ENCODE measurements around the gene NPIPB2. TPM values are rescaled to one million over a fixed set of nuclear protein-coding genes. Genes with fewer than 3 reads are reported as not detected.
A peak's percentile ranks its signal among the peaks of the same experiment; 100 is the strongest.
"Not testable (repeated sequence)": the region's sequence is repeated elsewhere in the genome, so short reads cannot be mapped to it uniquely, and the experiment has no call there.

The NPIPB2 gene
- total RNA-seq, 1 donor from 2014 or later: 10.3 TPM

DNA sequence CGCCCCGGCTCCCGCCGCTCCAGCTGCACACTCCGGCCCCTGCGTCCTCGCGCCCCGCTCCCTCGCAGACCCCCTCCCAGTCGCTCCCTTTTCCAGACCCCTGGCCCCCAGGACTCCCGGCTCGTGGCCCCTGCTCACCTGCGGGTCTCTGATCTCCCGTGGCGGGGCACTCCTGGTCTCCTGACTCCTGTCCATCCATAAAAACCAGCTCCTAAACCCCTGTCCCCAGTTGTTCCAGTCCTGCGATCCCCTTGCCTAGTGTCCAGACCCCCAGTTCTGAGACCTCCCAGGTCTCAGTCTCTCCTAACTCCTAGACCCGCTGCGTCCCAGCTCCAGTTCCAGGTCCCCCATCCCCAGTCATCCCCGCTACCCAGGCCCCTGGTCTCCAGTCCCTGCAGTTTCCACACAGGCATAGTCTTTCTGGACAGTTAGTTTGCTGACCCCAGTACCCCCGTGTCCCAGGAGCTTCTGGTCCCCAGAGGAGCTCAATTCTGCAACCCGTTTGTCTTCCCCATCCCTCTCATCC is 35.1 kb upstream of the NPIPB2 start:
- Histone ChIP-seq H3K4me1 (ENCODE audit: insufficient read depth, low read length) (peaks cover 14% of the 10 kb centered on the region), H4K20me1 (ENCODE audit: insufficient read depth, low read length) (peaks cover 12% of the 10 kb centered on the region), H3K4me2 (ENCODE audit: low read length) (peak overlapping the region; percentile 99), H3K4me3 (ENCODE audit: insufficient read depth, low read depth, low read length) (peak overlapping the region; percentile 94), H3K79me2 (ENCODE audit: insufficient read depth, low read length) (peaks cover 39% of the 10 kb centered on the region), H3K27me3 (ENCODE audit: insufficient read depth, low read length) (no peaks in the 10 kb centered on the region), H3K9me3 (ENCODE audit: insufficient read depth, low read depth, low read length) (no peaks in the 10 kb centered on the region), H2AFZ (ENCODE audit: low read depth, low read length) (peak overlapping the region; percentile 67), H3K27ac (ENCODE audit: low read depth, low read length) (peak overlapping the region; percentile 54), H3K9ac (ENCODE audit: low read length) (peak overlapping the region; percentile 96), H3K36me3 (ENCODE audit: insufficient read depth, low read length) (no peaks in the 10 kb centered on the region)
- Mint-ChIP-seq H3K4me3 (ENCODE audit: unreplicated experiment) (peak overlapping the region; percentile 98), H3K27ac (ENCODE audit: unreplicated experiment) (peak overlapping the region; percentile 84), H3K27me3 (ENCODE audit: low read depth, unreplicated experiment) (no peaks in the 10 kb centered on the region), H3K4me1 (ENCODE audit: low read depth, unreplicated experiment) (peaks cover 7% of the 10 kb centered on the region), H3K9me3 (ENCODE audit: unreplicated experiment) (no peaks in the 10 kb centered on the region), H3K36me3 (ENCODE audit: low read depth, unreplicated experiment) (no peaks in the 10 kb centered on the region)
- TF ChIP-seq, protein P1, sequence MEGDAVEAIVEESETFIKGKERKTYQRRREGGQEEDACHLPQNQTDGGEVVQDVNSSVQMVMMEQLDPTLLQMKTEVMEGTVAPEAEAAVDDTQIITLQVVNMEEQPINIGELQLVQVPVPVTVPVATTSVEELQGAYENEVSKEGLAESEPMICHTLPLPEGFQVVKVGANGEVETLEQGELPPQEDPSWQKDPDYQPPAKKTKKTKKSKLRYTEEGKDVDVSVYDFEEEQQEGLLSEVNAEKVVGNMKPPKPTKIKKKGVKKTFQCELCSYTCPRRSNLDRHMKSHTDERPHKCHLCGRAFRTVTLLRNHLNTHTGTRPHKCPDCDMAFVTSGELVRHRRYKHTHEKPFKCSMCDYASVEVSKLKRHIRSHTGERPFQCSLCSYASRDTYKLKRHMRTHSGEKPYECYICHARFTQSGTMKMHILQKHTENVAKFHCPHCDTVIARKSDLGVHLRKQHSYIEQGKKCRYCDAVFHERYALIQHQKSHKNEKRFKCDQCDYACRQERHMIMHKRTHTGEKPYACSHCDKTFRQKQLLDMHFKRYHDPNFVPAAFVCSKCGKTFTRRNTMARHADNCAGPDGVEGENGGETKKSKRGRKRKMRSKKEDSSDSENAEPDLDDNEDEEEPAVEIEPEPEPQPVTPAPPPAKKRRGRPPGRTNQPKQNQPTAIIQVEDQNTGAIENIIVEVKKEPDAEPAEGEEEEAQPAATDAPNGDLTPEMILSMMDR (IDR thresholded peaks at IDR 0.05; ENCODE audit: insufficient read depth, low read depth, low read length): no peak
- no peak for TF ChIP-seq EZH2 (IDR thresholded peaks at IDR 0.05; ENCODE audit: insufficient read depth, low read length)
- DNase-seq (ENCODE audit: low read depth) (no peak), FAIRE-seq (no peak)

DNA sequence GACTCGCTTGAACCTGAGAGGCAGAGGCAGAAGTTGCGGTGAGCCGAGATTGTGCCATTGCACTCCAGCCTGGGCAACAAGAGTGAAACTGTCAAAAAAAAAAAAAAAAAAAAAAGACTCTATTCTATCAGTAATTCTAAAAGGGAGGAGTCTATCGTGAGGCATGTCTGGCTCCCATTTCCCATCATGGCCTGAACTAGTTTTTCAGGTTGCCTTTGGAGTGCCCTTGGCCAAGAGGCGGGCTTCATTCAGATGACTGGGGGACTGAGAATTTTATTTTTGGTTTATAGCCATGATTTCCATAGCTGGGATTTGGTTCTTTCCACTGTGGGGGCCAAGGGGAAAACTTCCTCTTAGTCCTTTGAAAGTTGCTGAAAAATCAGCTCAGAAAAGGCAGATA is 31.2 kb upstream of the NPIPB2 start:
- Histone ChIP-seq H3K4me3 (ENCODE audit: insufficient read depth, low read depth, low read length) (no peak overlapping the region), H3K9ac (ENCODE audit: low read length) (no peak overlapping the region), H4K20me1 (ENCODE audit: insufficient read depth, low read length) (no peaks in the 10 kb centered on the region), H3K36me3 (ENCODE audit: insufficient read depth, low read length) (no peaks in the 10 kb centered on the region), H3K79me2 (ENCODE audit: insufficient read depth, low read length) (peaks cover 9% of the 10 kb centered on the region), H3K27ac (ENCODE audit: low read depth, low read length) (no peak overlapping the region), H3K4me1 (ENCODE audit: insufficient read depth, low read length) (peaks cover 14% of the 10 kb centered on the region), H3K9me3 (ENCODE audit: insufficient read depth, low read depth, low read length) (no peaks in the 10 kb centered on the region), H3K27me3 (ENCODE audit: insufficient read depth, low read length) (no peaks in the 10 kb centered on the region), H3K4me2 (ENCODE audit: low read length) (no peak overlapping the region), H2AFZ (ENCODE audit: low read depth, low read length) (no peak overlapping the region)
- DNase-seq (ENCODE audit: low read depth) (no peak), FAIRE-seq (no peak)
- no peak overlapping the region for H3K27ac Mint-ChIP-seq (ENCODE audit: unreplicated experiment)
- H3K36me3 Mint-ChIP-seq (ENCODE audit: low read depth, unreplicated experiment): no peaks in the 10 kb centered on the region
- TF ChIP-seq EZH2 (IDR thresholded peaks at IDR 0.05; ENCODE audit: insufficient read depth, low read length): no peak
- TF ChIP-seq, protein P1 (IDR thresholded peaks at IDR 0.05; ENCODE audit: insufficient read depth, low read depth, low read length): no peak
- H3K9me3 Mint-ChIP-seq (ENCODE audit: unreplicated experiment): no peaks in the 10 kb centered on the region
- no peaks in the 10 kb centered on the region for H3K27me3 Mint-ChIP-seq (ENCODE audit: low read depth, unreplicated experiment)
- no peak overlapping the region for H3K4me3 Mint-ChIP-seq (ENCODE audit: unreplicated experiment)
- peaks cover 7% of the 10 kb centered on the region for H3K4me1 Mint-ChIP-seq (ENCODE audit: low read depth, unreplicated experiment)

DNA sequence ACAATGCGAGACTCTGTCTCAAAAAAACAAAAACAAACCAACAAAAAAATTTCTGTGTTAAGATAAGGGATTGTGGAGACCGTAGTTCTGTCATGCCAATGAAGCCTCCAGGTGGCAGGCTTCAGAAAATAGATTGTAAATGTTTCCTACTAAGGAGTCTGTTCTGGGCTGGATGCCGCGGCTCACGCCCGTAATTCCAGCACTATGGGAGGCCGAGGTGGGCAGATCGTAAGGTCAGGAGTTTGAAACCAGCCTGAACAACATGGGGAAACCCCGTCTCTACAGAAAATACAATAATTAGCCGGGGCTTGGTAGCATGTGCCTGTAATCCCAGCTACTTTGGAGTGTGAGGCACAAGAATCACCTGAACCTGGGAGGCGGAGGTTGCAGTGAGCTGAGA is 30.3 kb upstream of the NPIPB2 start:
- no peaks in the 10 kb centered on the region for H3K9me3 ChIP-seq (ENCODE audit: insufficient read depth, low read depth, low read length)
- H3K4me1 ChIP-seq (ENCODE audit: insufficient read depth, low read length): peaks cover 10% of the 10 kb centered on the region
- H3K4me3 Mint-ChIP-seq (ENCODE audit: unreplicated experiment): no peak overlapping the region
- no peaks in the 10 kb centered on the region for H4K20me1 ChIP-seq (ENCODE audit: insufficient read depth, low read length)
- DNase-seq (ENCODE audit: low read depth) (no peak), FAIRE-seq (no peak)
- H3K27ac ChIP-seq (ENCODE audit: low read depth, low read length): no peak overlapping the region
- no peaks in the 10 kb centered on the region for H3K36me3 ChIP-seq (ENCODE audit: insufficient read depth, low read length)
- no peak for TF ChIP-seq EZH2 (IDR thresholded peaks at IDR 0.05; ENCODE audit: insufficient read depth, low read length)
- TF ChIP-seq, protein P1 (IDR thresholded peaks at IDR 0.05; ENCODE audit: insufficient read depth, low read depth, low read length): peak; percentile 30
- H3K9ac ChIP-seq (ENCODE audit: low read length): no peak overlapping the region
- H3K27me3 Mint-ChIP-seq (ENCODE audit: low read depth, unreplicated experiment): peaks cover 2% of the 10 kb centered on the region
- no peak overlapping the region for H3K4me3 ChIP-seq (ENCODE audit: insufficient read depth, low read depth, low read length)
- no peak overlapping the region for H3K4me2 ChIP-seq (ENCODE audit: low read length)
- peaks cover 5% of the 10 kb centered on the region for H3K79me2 ChIP-seq (ENCODE audit: insufficient read depth, low read length)
- H2AFZ ChIP-seq (ENCODE audit: low read depth, low read length): no peak overlapping the region
- H3K9me3 Mint-ChIP-seq (ENCODE audit: unreplicated experiment): no peaks in the 10 kb centered on the region
- no peak overlapping the region for H3K27ac Mint-ChIP-seq (ENCODE audit: unreplicated experiment)
- peaks cover 4% of the 10 kb centered on the region for H3K4me1 Mint-ChIP-seq (ENCODE audit: low read depth, unreplicated experiment)
- no peaks in the 10 kb centered on the region for H3K36me3 Mint-ChIP-seq (ENCODE audit: low read depth, unreplicated experiment)
- no peaks in the 10 kb centered on the region for H3K27me3 ChIP-seq (ENCODE audit: insufficient read depth, low read length)

DNA sequence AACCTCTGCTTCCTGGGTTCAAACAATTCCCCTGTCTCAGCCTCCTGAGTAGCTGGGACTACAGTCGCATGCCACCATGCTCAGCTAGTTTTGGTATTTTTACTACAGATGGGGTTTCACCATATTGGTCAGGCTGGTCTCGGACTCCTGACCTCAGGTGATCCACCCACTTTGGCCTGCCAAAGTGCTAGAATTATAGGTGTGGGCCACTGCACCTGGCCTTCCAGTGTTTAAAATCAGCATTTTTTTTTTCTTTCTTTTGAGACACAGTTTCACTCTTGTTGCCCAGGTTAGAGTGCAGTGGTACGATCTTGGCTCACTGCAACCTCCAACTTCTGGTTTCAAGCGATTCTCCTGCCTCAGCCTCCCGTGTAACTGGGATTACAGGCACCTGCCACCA is 28.4 kb upstream of the NPIPB2 start:
- H3K9me3 ChIP-seq (ENCODE audit: insufficient read depth, low read depth, low read length); H3K9me3 Mint-ChIP-seq (ENCODE audit: unreplicated experiment); H3K27me3 Mint-ChIP-seq (ENCODE audit: low read depth, unreplicated experiment); H3K27me3 ChIP-seq (ENCODE audit: insufficient read depth, low read length); H3K27ac ChIP-seq (ENCODE audit: low read depth, low read length); H3K4me2 ChIP-seq (ENCODE audit: low read length); DNase-seq (ENCODE audit: low read depth); H3K4me1 ChIP-seq (ENCODE audit: insufficient read depth, low read length); H3K36me3 Mint-ChIP-seq (ENCODE audit: low read depth, unreplicated experiment); H3K4me1 Mint-ChIP-seq (ENCODE audit: low read depth, unreplicated experiment); H3K27ac Mint-ChIP-seq (ENCODE audit: unreplicated experiment); H2AFZ ChIP-seq (ENCODE audit: low read depth, low read length); H3K4me3 ChIP-seq (ENCODE audit: insufficient read depth, low read depth, low read length); H4K20me1 ChIP-seq (ENCODE audit: insufficient read depth, low read length); H3K4me3 Mint-ChIP-seq (ENCODE audit: unreplicated experiment); FAIRE-seq; H3K36me3 ChIP-seq (ENCODE audit: insufficient read depth, low read length); H3K9ac ChIP-seq (ENCODE audit: low read length); H3K79me2 ChIP-seq (ENCODE audit: insufficient read depth, low read length): not testable (repeated sequence)
